ENCODE data around the gene CBX6.
"Not testable (repeated sequence)": the region's sequence is repeated elsewhere in the genome, so short reads cannot be mapped to it uniquely, and the experiment has no call there.

CBX6 gene

DNA sequence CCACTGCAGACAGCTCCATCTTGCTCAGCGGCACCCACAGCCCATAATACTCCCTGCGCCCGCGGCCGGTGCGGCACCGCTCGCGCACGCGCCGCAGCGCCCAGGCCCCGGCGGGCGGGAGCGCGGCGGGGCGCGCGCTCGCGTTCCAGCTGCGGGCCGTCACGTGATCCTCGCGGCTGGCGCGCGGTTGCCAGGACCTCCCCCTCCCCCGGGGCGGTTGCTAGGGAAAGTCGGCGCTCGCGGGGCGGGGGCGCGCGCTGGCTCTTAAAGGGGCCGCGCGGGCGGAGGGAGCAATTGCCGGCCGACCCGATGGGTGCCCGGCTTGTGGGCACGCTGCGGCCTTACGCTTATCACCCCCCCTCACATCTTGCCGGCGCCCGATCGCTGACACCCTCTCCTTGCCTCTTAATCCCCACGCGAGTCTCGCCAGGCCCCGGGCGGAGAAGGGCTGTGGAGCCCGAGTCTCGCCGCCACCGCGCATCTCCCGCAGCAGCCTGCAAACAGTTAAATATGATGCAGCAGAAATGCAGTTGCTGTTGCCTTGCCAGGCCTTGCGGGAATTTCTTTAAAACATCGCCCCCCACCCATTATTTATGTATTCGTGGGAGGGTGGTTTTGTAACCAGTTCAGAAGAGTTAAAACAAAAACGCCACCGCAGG, at the start of gene CBX6:
Gene CBX6, minus strand, starts transcription at position 45 of the 659 bp plus-strand sequence. Its CDS starts 26 bp downstream, at position 19.
- peak; percentile 32 for DNase-seq

DNA sequence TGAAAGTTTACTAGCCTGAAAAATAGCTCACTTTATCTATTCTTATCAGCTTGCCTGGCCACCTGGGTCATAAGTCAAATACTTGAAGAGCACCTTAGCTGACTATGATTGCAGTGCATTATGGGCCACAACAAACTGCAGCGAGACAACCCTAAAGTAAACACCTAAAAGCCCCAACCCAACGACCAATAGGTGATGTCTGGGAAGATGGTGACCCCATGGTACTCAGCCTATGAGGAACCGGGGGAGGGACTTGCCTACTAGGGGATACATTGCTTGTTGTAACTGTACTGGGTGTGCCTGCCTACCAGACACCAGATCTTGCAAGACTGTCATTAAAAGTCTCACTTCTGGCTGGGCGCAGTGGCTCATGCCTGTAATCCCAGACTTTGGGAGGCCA, 49.8 kb upstream of the CBX6 start:
- no peak for DNase-seq

DNA sequence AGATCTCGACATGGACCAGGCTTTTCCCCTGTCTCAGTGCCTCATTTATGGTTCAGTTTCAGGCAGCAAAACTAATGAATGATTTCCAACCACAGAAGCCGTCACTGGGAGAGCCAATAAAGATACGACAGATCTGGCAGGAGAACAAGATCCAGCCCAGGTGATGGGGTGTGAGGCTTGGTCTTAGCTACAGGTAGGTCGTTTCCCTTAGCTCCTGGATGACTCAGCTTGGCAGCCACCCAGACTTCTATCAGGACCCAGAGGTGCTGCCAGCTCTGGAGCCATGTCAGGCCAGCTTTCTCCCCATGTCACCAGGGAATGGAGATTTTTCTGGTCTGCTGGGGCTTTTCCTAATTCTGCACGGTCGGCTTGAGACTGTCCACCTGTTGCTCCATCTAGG, 49.1 kb upstream of the CBX6 start:
- DNase-seq = no peak

DNA sequence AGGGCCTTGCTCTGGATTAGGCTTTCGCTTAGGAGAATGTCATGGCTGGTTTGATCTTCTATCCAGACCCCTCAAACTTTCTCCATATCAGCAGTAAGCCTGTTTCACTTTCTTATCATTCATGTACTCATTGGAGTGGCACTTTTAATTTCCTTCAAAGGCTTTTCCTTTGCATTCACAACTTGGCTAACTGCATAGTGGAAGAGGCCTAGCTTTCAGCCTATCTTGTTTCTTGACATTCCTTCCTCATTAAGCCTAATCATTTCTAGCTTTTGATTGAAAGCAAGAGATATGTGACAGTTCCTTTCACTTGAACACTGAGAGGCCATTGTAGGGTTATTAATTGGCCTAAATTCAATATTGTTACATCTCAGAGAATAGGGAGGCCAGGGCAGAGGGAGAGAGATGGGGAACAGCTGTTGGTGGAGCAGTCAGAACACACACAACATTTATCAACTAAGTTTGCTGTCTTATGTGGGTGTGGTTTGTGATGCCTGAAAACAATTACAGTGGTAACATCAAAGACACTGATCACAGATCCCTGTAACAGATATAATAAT, 47.7 kb upstream of the CBX6 start:
- DNase-seq = no peak

DNA sequence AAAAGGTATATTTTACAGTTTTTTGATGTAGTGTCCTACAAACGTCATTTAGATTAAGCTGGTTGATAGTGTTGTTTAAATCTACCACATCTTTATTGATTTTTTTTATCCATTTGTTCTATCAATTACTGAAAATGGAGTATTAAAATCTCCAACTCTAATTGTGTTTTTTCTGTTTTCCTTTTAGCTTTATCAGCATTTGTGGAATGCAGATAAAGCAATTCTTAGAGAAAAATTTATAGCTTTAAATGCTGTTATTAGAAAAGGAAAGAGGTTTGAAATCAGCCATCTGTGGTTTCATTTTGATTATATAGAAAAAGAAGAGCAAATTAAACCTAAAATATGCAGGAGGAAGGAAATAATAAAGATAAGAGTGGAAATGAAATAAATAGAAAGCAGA, 39.4 kb upstream of the CBX6 start:
- no peak for DNase-seq

DNA sequence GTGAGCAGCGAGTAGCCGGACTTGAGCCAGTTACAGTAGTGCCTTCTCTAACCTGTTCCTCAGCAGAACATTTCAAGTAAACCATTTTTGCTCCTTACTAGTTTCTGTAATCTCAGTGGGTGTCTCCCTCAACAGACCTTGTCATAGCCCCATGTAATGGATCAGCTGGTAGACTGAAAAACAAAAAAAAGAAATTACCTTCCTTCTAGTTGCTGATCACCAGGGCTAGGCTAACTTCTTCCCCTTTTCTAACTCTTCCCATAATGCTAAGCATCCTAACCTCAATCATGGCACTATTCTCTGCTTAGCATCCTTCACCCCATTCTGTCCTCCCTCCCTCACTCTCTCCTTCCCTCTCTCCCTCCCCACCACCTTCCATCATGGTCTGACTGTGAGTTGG, 35.8 kb upstream of the CBX6 start:
- no peak for DNase-seq

DNA sequence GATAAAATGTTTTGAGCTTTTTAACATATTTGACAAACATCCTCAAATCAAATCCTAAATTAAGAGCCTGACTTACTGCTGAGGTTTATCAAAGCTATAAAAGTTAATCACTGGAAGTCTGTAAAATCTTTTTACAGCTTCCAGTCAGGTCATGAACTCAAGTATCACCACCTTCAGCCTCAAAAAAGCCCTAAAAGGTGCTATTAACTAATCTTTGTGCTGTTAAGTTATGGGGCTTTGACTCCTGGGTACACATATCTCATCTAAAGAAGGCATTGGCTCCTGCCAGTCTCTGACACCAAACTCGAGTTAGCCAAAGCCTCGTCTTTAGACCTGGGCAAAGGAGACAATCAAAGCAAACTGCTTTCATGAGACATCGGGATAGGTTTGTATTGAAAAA, 34.0 kb upstream of the CBX6 start:
- DNase-seq = no peak

DNA sequence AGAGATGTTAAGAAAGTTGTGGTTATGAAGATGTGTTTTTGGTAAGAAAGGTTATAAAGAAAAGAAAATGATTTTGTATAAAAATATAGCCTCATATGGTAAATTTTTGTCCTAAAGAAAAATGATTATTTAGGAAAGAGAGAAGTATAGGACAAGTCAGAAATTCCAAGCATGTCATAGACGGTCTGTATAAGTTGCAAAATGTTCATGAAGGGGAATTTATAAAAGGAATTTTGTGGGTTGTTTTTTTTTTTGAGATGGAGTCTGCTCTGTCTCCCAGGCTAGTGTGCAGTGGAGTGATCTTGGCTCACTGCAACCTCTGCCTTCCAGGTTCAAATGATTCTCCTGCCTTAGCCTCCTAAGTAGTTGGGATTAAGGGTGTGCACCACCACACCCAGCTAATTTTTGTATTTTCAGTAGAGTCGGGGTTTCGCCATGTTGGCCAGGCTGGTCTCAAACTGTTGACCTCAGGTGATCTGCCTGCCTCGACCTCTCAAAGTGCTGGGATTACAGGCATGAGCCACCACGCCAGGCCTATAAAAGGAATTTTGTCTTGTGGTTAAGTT, 32.1 kb upstream of the CBX6 start:
- DNase-seq = not testable (repeated sequence)

DNA sequence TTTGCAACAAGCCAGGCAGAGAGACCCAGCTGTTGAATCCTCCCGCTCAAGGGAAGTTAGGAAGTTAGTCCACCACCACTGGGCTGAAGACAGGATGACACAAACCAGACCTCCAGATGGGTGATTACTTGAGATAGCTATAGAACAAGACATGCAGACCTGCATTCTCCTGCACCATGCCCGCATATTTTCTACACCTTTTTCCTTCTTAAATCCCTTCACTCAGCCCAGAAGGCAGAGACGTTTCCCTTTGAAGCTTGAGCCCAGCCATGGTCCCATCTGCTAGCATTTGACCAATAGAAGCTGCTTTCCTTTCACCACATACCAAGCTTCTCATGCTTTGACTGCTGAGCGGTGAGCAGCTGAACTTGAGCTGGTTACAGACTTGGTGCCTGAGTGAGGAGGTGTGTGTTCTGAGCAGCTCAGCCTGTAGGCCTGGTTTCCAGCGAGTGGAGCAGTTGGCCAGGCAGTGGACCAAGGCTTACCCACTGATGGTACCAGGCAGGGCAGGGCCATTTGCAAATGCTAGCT, 29.2 kb upstream of the CBX6 start:
- DNase-seq = no peak

DNA sequence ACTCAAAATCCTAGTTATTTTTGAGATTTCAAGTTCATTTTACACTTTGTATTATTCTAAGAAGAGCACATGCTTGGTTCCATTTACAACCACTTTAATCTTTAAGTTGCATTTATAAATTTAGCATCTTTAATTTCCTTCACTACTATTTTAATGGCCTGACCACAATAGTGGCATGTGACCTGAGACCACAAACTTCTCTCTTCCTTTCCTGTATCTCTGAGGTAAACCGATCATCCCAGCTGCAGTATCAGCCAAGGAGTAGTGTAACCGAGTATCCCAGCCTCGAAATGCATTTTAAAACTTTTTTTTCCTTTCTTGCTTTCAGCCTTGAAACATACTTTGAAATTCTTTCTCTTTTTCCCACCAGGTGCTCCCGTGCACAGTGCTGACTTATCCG, 28.7 kb upstream of the CBX6 start:
- no peak for DNase-seq

DNA sequence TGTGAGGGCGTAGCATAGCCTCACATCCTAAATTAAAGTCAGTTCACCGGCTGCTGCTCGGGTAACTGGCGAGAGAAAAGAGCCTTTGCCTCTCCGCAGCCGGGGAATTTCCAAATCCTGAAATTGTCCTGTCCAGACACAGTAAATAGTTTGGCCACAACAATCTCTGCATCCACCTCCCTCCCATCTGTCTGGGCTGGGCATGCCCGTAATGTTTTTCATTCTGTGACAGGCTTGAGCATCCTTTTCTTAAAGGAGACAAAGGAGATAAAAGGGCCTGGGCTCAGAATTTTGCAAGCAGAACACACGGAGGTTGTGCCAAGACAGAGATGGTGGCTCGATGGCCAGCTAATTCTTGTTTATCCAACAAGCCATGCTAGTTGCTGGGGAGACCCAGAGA, 19.2 kb upstream of the CBX6 start:
- no peak for DNase-seq

DNA sequence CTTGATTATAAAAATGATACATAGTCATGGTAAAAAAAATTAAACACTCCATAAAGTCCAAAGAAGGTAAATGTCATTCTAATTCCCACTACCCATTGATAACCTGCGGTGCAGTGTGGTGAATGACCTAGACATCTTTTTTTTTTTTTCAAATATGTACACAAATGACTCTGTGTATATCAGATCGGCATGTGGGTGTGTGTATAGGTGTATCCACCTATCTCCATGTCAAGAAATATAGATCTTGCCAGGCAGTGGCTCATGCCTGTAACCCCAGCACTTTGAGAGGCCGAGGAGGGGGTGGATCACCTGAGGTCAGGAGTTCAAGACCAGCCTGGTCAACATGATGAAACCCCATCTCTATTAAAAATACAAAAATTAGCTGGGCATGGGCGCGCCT, 18.4 kb upstream of the CBX6 start:
- DNase-seq = no peak

DNA sequence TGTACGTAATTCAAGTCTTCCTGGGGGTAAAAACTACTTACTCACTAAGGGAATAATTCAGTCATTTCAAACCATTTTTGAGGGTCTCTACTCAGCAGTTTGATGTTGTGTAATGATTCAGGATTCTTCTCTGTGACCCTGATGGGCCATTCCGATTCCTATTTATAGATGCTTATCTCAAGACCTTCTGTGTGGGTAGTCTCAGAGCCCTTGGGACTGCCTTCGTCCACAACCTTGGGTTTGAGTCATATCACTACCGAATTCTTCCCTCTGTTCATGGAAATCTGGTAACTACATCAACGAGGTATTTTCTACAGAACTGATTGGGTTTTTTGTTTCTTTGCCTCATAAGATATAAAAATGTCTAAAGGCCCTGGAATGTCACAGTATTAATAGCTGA, 14.3 kb upstream of the CBX6 start:
- no peak for DNase-seq

DNA sequence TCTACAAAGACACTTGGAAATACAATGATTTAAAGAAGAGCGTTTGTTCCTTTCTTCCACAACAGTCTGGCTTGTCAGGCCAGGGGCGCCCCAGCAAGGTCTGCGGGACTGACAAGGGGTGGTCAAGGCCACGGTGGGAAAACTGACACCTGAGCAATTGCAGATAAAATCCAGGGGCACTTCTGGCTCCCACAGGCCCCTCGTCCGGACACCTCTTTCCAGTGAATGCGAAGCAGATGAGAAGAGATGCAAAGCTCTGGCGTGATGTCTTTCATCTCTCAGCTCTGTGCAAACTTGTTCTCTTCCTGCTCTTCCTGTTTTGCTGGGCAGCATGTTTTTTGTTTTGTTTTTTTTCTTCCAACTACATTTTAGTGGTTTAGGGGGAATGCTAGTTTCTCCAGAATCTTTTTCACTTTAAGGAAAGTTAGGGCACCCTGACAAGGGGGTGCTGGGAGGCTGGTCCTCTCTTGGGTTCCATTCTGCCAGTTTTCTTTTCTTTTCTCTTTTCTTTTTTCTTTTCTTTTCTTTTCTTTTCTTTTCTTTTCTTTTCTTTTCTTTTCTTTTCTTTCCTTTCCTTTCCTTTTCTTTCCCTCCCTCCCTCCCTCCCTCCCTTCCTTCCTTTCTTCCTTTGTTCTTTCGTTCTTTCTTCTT, 11.1 kb upstream of the CBX6 start:
- DNase-seq = no peak

DNA sequence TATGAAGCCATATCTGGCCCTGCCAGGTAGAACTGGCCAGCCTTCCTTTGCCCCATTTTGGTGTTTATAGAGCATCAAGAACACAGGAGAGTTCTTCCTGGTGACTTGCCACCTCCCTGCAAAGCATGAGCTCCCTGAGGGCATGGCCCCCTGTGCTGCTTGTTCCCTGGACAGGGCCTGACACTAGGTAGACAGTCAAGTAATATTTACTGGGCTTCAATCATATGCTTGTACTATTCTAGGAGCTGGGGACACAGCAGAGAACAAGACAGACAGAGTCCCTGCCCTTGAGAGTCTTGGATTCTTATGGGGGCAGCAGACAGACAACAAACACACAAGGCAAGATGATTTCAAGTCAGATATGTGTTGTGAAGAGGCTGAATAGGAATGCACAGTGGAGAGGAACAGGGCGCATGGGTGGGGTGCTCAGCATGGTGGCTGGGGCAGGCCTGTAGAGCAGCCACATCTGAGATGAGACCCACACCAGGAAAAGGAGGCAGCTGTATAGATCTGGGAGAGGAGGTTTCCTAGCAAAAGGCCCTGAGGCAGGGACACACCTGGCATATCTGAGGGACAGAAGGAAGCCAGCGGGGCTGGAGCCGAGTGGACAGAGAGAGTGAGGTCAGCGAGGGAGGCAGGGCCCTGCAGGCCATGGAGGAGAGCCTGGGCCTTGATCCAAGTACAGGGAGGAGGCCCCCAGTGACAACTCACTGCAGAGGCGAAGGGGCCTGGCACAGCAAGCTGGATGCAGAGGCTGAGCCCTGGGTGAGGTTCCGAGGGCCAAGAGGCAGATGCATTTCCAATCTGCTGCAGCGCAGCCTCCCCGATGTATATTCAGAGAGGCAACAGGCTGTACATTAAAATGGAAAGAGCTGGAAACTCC, 10.2 kb upstream of the CBX6 start:
- DNase-seq = no peak

DNA sequence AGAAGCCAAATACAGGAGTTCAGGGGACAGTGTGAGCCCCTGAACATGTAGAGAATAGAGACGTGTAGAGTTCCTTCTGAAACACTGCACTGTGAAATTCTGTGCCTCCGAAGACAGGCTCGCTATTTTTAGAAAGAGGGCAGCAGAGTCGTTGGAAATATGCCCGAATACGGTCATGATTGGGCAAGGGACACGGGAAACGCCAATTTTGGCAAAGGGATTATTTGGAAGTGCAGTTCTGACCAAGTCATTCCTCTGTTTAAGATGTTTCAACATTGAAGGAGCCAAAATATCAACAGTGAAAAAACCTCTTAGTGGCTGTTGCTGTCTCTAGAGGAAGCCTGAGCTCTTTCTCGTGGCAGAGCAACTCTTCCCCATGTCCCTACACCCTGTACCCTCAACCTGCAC, 9.5 kb upstream of the CBX6 start:
- DNase-seq = no peak

DNA sequence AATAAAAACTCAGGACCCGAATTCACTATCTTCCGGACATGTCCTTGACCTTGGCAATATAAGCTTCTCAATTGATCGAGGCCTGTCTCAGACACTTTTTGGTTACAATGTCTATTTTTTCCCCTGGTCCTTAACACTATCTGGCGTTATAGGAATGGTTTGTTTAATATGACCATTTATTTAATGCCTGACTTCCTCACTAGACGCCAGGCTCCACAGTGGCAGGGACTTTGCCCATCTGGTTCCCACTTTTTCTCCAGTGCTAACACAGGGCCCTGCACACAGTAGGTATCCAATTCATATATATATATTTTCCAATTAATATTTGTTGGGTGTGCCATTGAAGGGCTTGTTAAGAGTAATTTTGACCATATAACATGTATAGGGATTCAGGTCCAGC, 7.9 kb upstream of the CBX6 start:
- no peak for DNase-seq

DNA sequence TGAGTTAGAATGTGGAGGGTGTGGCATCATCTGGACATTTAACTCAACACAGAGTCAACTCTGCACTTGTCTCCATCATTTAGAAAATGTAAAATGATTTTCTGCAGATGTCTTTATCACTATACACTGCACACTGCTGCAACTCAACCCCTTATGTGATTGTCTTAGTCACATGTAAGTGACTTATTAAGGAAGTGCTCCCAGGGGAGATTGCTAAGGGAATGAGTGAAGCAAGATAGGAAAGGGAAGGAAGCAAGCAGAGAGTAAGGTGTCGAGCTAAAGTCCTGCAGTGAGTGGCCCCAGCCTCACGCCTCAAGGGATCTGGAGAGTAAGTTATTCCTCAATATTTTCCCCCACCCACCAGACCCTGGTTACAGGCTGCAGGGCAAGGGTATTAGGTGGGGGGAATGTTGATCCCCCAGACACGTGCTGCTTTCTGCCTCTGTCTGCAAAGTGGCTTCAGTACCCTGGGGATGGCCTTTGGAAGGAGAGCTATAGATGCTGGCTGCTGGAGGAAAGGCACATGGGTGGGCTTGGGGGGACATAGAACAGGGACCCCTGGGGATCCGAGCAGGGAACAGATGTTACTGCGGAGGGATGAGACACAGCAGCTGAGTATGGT, 7.2 kb upstream of the CBX6 start:
- DNase-seq = no peak

DNA sequence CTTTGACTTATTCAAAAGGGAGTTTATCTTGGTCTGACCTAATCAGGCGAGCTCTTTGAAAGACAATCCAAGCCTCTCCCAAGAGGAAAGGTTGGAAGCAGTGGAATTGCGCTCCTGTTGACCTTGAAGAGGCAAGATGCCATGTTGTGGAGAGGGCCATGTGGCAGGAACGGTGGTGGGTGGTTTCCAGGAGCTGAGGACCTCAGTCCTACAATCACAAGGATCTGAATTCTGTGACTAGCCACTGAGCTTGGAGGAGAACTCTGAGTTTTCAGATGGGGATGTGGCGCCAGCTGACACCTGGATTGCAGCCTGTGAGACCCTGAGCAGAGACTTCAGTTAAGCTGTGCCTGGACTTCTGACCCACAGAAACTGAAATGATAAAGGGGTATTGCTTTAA, 6.0 kb upstream of the CBX6 start:
- no peak for DNase-seq

DNA sequence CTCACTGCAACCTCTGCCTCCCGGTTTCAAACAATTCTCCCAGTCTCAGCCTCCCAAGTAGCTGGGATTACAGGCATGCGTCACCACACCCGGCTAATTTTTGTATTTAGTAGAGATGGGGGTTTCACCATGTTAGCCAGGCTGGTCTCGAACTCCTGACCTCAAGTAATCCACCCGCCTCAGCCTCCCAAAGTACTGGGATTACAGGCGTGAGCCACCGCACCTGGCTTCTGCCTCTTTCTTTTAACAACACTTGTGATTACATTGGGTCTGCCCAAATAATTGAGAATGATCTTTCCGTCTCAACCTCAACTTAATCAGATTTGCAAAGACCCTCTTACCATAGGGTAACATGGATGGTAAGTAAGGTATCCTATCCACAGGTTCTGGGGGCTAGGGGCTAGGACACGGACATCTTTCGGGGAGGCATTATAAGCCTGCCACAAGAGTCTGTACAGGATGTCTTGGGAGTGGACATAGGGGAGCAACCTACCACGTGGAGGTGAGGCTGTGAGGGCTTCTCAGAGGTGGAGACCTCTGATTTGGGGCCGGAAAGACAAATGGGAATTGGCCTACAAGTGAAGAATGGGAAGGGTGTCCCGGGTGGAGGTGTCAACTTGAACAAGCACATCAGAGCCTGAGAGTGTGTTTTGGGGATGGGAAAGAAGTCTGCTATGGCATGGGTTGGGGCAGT, 2.7 kb upstream of the CBX6 start:
- DNase-seq = no peak

DNA sequence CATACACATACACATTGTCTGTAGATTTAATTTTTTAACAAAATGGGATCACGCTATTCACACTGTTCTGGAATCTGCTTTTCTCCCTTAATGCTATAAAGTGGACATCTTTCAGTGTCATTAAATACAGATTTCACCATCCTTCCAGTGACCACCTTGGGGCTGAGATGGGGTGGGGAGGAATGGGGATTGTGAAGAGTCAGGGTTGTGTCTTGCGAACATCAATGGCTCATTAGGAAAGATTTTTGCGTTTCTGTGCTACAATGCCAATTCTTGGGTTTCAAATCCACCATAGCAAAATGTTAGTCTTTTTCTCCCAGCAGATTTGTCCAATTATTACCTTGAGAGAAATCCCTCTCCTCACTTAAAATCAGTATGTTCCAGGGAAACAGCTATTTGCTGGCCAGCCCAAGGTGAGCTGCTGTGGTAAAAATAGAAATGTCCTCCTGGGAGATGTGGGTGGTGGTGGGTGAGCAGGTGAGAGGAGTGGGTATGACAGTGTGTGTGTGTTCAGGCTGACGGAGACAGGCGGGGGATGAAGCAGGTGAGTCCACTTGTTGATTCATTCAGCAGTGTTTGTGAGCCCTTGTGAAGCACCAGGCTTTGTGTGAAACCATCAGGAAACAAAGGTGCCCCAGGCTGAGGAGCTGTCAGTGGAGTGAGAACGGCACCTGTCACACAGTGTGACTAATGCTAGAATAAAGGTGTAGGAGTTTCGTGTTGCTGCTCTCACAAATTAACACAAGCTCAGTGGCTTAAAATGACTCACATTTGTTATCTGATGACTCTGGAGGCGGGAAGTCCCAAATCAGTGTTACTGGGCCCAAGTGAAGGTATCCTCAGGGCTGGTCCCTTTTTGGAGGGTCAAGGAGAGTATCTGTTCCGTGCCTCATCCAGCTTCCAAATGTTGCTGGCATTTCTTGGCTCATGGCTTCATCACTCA, 1.7 kb upstream of the CBX6 start:
- peak; percentile 75 for DNase-seq

All from NCI-H1417 treated with DMSO at 0.1 percent for 48 hours (cell line).